Measurements from ENCODE around the gene ABCB7.
"Not testable (repeated sequence)": the region's sequence is repeated elsewhere in the genome, so short reads cannot be mapped to it uniquely, and the experiment has no call there.

The ABCB7 gene

DNA sequence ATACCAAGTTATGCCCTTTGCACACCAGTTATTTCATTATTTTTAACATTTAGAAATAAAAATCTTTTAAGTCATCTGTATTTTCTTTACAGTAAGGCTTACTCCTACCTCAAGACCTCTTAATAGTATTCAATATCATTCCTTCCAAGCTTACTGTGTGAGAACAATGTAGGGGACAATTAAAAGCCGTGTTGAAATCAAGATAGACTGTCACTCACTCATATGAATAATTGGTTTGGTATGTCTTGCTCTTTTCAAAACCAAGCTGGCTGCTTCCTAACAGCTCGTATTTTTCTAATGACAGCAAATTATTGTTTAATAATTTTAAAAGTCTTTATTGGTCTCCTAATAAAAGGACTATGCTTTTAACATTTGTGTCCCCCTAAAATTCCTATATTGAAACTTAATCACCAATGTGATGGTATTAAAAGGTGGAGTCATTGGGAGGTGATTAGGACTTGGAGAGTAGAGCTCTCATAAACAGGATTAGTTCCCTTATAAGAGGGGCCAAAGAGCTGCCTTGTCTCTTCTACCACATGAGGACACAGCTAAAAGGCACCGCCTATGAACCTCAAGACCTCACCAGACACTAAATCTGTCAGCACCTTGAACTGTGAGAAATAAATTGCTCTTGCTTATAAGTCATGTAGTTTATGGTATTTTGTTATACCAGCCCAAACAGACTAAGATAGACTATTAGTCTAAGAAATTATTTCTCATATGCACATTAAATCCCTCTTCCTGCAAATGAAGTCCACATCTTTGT lies 4.1 kb downstream of the ABCB7 start:
- no peak overlapping the region for H3K4me2 ChIP-seq
- no peak overlapping the region for H3K27ac ChIP-seq
- H3K4me1 ChIP-seq (ENCODE audit: low read depth, poor library complexity, severe bottlenecking), result peaks cover 6% of the 10 kb centered on the region
- H3K4me3 ChIP-seq (IDR thresholded peaks at IDR 0.05; ENCODE audit: insufficient read depth, low read depth, low read length), result no peak overlapping the region
- no peak overlapping the region for H3K9ac ChIP-seq
- H3K27me3 ChIP-seq (ENCODE audit: insufficient read depth, low read depth), result no peaks in the 10 kb centered on the region
- peaks cover 20% of the 10 kb centered on the region for H3K79me2 ChIP-seq (ENCODE audit: insufficient read depth, low read depth)
- H3K36me3 ChIP-seq (ENCODE audit: insufficient read depth), result no peaks in the 10 kb centered on the region
- TF ChIP-seq, protein P1, sequence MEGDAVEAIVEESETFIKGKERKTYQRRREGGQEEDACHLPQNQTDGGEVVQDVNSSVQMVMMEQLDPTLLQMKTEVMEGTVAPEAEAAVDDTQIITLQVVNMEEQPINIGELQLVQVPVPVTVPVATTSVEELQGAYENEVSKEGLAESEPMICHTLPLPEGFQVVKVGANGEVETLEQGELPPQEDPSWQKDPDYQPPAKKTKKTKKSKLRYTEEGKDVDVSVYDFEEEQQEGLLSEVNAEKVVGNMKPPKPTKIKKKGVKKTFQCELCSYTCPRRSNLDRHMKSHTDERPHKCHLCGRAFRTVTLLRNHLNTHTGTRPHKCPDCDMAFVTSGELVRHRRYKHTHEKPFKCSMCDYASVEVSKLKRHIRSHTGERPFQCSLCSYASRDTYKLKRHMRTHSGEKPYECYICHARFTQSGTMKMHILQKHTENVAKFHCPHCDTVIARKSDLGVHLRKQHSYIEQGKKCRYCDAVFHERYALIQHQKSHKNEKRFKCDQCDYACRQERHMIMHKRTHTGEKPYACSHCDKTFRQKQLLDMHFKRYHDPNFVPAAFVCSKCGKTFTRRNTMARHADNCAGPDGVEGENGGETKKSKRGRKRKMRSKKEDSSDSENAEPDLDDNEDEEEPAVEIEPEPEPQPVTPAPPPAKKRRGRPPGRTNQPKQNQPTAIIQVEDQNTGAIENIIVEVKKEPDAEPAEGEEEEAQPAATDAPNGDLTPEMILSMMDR (conservative IDR thresholded peaks at IDR 0.05; ENCODE audit: low read depth, low read length), result no peak
- no peaks in the 10 kb centered on the region for H4K20me1 ChIP-seq (ENCODE audit: insufficient read depth)
- H2AFZ ChIP-seq (ENCODE audit: low read depth), result no peak overlapping the region

DNA sequence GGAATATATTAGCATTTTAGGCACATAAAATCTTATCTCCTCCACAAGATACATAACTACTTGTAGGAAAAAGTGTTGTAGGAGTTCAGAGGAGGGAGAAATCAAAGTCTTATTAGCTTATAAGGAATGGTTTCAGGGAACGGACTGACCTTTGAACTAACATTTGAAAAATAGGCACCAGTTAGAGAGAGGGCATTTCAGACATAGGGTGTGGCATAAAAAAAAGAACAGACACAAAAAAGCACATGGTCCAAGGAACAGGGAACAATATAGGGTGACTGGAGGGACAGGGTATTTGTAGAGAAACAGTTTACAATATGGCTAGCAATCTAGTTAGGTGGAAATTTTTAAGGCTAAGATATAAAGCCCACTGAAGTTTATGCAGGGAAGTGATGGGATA lies 6.4 kb downstream of the ABCB7 start:
- no peaks in the 10 kb centered on the region for H4K20me1 ChIP-seq (ENCODE audit: insufficient read depth)
- no peaks in the 10 kb centered on the region for H3K36me3 ChIP-seq (ENCODE audit: insufficient read depth)
- H3K79me2 ChIP-seq (ENCODE audit: insufficient read depth, low read depth), result peaks cover 19% of the 10 kb centered on the region
- no peak overlapping the region for H3K4me3 ChIP-seq (IDR thresholded peaks at IDR 0.05; ENCODE audit: insufficient read depth, low read depth, low read length)
- no peak overlapping the region for H3K27ac ChIP-seq
- no peak overlapping the region for H3K4me2 ChIP-seq
- TF ChIP-seq, protein P1 (conservative IDR thresholded peaks at IDR 0.05; ENCODE audit: low read depth, low read length), result no peak
- H3K27me3 ChIP-seq (ENCODE audit: insufficient read depth, low read depth), result no peaks in the 10 kb centered on the region
- H3K9ac ChIP-seq, result no peak overlapping the region
- no peak overlapping the region for H2AFZ ChIP-seq (ENCODE audit: low read depth)
- H3K4me1 ChIP-seq (ENCODE audit: low read depth, poor library complexity, severe bottlenecking), result peaks cover 3% of the 10 kb centered on the region

DNA sequence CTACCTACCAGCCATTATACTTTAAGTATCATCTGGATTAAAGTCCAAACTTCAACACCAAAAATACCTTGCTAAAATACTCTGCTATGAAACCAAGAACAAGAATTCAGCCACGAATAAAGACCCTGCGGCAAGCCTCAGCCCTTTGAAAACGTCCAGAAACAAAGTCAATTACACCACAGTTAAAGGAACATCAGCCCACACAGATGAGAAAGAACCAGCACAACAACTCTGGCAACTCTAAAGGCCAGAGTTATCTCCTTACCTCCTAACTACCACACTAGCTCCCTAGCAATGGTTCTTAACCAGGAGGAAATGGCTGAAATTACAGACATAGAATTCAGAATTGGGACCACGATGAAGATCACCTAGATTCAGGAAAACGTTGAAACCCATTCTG lies 23.4 kb downstream of the ABCB7 start:
- TF ChIP-seq, protein P1 (conservative IDR thresholded peaks at IDR 0.05; ENCODE audit: low read depth, low read length), result no peak
- H4K20me1 ChIP-seq (ENCODE audit: insufficient read depth), result no peaks in the 10 kb centered on the region
- no peaks in the 10 kb centered on the region for H3K27me3 ChIP-seq (ENCODE audit: insufficient read depth, low read depth)
- H3K79me2 ChIP-seq (ENCODE audit: insufficient read depth, low read depth), result peaks cover 21% of the 10 kb centered on the region; the same call in 1 of the 2 replicates
- H3K4me1 ChIP-seq (ENCODE audit: low read depth, poor library complexity, severe bottlenecking), result peaks cover 11% of the 10 kb centered on the region
- H3K27ac ChIP-seq, result no peak overlapping the region
- H3K36me3 ChIP-seq (ENCODE audit: insufficient read depth), result no peaks in the 10 kb centered on the region
- no peak overlapping the region for H3K9ac ChIP-seq
- no peak overlapping the region for H3K4me3 ChIP-seq (IDR thresholded peaks at IDR 0.05; ENCODE audit: insufficient read depth, low read depth, low read length)
- no peak overlapping the region for H3K4me2 ChIP-seq
- H2AFZ ChIP-seq (ENCODE audit: low read depth), result no peak overlapping the region

DNA sequence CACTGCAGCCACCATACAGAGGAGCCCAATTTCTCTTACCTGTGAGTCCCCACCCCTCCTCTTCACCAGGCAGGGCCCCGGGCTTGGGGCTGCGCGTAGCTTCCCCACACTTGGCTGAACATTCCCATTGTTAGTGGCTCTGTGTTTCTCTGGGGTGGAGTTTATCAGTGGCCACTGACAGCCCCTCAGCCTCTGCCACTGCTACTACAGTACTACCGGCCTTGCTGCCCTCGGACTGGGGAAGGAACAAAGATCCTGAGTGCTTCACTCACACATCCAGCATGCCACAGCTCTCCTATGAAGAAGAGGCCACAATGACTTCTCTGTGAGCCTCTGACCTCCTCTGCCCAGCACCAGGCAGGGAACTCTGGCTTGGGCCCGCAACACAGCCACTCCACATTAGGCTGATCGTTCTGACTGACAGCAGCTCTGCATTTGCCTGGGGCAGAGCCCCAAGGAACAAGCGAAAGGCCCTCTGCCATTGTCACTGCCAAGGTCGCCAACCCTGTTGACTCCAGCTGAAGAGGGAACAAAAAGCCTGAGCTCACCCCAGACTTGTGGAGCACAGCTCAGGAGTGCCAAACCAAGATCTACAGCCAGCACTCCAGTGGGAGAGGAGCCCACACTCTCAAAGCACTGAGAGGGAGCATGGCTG lies 24.0 kb downstream of the ABCB7 start:
- Histone ChIP-seq H4K20me1 (ENCODE audit: insufficient read depth) (no peaks in the 10 kb centered on the region), H3K4me3 (IDR thresholded peaks at IDR 0.05; ENCODE audit: insufficient read depth, low read depth, low read length) (no peak overlapping the region), H3K9ac (no peak overlapping the region), H2AFZ (ENCODE audit: low read depth) (no peak overlapping the region), H3K27ac (no peak overlapping the region), H3K27me3 (ENCODE audit: insufficient read depth, low read depth) (no peaks in the 10 kb centered on the region), H3K4me1 (ENCODE audit: low read depth, poor library complexity, severe bottlenecking) (peaks cover 11% of the 10 kb centered on the region), H3K36me3 (ENCODE audit: insufficient read depth) (no peaks in the 10 kb centered on the region), H3K4me2 (no peak overlapping the region), H3K79me2 (ENCODE audit: insufficient read depth, low read depth) (peaks cover 21% of the 10 kb centered on the region; the same call in 1 of the 2 replicates)
- TF ChIP-seq, protein P1 (conservative IDR thresholded peaks at IDR 0.05; ENCODE audit: low read depth, low read length), result no peak

DNA sequence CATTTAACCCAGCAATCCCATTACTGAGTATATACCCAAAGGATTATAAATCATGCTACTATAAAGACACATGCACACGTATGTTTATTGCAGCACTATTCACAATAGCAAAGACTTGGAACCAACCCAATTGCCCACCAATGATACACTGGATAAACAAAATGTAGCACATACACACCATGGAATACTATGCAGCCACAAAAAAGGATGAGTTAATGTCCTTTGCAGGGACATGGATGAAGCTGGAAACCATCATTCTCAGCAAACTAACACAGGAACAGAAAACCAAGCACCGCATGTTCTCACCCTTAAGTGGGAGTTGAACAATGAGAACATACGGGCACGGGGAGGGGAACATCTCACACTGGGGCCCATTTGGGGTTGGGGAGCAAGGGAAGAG lies 27.0 kb downstream of the ABCB7 start:
- not testable (repeated sequence) for H3K4me1 ChIP-seq (ENCODE audit: low read depth, poor library complexity, severe bottlenecking); H2AFZ ChIP-seq (ENCODE audit: low read depth); H3K4me2 ChIP-seq; H3K9ac ChIP-seq; H4K20me1 ChIP-seq (ENCODE audit: insufficient read depth); H3K27ac ChIP-seq; H3K4me3 ChIP-seq (IDR thresholded peaks at IDR 0.05; ENCODE audit: insufficient read depth, low read depth, low read length); H3K27me3 ChIP-seq (ENCODE audit: insufficient read depth, low read depth); H3K36me3 ChIP-seq (ENCODE audit: insufficient read depth)
- H3K79me2 ChIP-seq (ENCODE audit: insufficient read depth, low read depth), result peaks cover 13% of the 10 kb centered on the region; the same call in 1 of the 2 replicates
